Activated naive CD8-positive, alpha-beta T cell treated with anti-CD3 and anti-CD28 coated beads, Interleukin-2, amount 10 ng/mL, durations not matched to agents 7 days and 5 days (primary cell): Measurements from ENCODE around the gene COL8A1. TPM values are rescaled to one million over a fixed set of nuclear protein-coding genes. Genes with fewer than 3 reads are reported as not detected.

Experiments used
- ATAC-seq: fragments of 150-1000 bp; cut with Tn5 transposase; one replicate; pipeline ENCODE4 v1.10.0; 2021; ENCODE audit warnings: low read depth, moderate library complexity
- POLR2A ChIA-PET: fragments of 350-600 bp; sonication (Branson Sonifier 250); formaldehyde crosslinking; loops from one replicate; lab custom pipeline; 2021; ENCODE audit warnings: antibody characterized with exemption; lab: Charles Lee
- DNase-seq: peaks from one replicate; pipeline ENCODE4 v3.0.0; 2021
- H3K27ac Mint-ChIP-seq: one replicate; pipeline ENCODE4 v1.8.0; 2022; ENCODE audit warnings: mild to moderate bottlenecking, mixed read lengths
- H3K27me3 Mint-ChIP-seq: one replicate; pipeline ENCODE4 v1.8.0; 2022; ENCODE audit warnings: mild to moderate bottlenecking, moderate library complexity, mixed read lengths
- H3K36me3 Mint-ChIP-seq: one replicate; pipeline ENCODE4 v1.8.0; 2021; ENCODE audit warnings: mild to moderate bottlenecking, mixed read lengths
- H3K4me1 Mint-ChIP-seq: one replicate; pipeline ENCODE4 v1.8.0; 2021; ENCODE audit warnings: mixed read lengths
- H3K4me3 Mint-ChIP-seq: one replicate; pipeline ENCODE4 v1.8.0; 2022; ENCODE audit warnings: mild to moderate bottlenecking, moderate library complexity, mixed read lengths
- H3K9me3 Mint-ChIP-seq: one replicate; pipeline ENCODE4 v1.8.0; 2021; ENCODE audit warnings: mixed read lengths
- total RNA-seq, 2 experiments: library from RNA; stranded (reverse); gene quantifications; one replicate each; pipeline ENCODE4 v1.2.3, GENCODE V29; 2021

The COL8A1 gene
- total RNA-seq, 2 experiments from 2014 or later: not detected

DNA sequence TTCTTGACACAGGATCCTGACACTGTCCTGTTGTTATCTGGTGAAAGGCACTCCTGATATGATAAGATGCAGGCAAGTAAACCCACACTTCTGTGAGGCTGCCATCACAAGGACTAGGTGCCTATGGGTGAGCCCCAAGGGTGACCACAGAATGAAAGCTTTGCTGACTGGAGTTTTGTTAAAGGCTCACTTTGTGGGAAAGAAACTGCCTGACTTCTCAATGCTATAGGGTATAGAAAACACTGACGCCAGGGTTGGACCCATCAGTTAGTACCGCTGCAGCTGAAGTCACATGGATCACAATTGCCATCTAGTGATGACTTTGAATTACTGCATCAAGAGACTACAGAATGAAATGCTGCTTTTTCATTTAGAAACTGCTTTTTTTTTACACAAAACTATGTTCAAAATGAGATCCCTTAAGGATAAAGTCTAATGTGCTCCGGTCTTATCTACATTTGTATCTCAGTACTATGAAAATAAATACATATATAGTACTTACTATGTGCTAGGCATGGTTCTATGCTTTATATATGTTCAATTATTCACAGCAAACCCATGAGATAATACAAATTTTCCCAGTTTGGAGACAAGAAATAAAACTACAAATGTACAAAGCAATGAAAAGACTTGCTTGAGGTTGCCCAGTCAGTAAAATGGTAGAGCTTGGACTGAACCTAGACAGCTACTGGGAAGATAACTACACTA is 115.0 kb downstream of the COL8A1 start:
- Mint-ChIP-seq H3K9me3 (no peaks in the 10 kb centered on the region), H3K4me3 (no peak overlapping the region), H3K27ac (no peak overlapping the region), H3K4me1 (peaks cover 2% of the 10 kb centered on the region), H3K27me3 (peaks cover 23% of the 10 kb centered on the region), H3K36me3 (no peaks in the 10 kb centered on the region)
- POLR2A ChIA-PET: no interaction called here
- ATAC-seq: peak; percentile 56
- no peak for DNase-seq

- POLR2A ChIA-PET: no interaction called here
- no peak for DNase-seq
These were observed 117.4 kb downstream of the COL8A1 start for GRCh38 chr3:99755831-99756230.

DNA sequence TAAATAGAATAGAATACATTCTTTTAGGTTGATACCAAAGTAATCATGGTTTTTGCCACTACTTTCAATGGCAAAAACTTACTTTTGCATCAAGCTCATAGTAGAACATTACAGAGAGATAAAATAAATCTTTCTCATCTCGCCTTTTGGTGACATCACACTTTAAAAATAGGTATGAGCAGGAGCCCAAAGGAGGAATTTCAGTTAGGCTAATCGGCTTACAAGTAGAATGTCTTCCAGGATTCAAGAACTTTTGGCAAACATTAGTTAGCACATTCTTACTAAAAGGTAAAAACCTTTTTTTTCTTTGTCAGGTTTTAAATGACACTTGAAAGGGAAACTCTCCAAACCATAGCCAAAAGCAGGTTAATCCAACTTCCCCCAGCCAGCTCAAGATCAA is 119.6 kb downstream of the COL8A1 start:
- ATAC-seq (no peak), DNase-seq (no peak)
- POLR2A ChIA-PET: no interaction called here
- H3K4me3 Mint-ChIP-seq: no peak overlapping the region
- H3K27me3 Mint-ChIP-seq: peaks cover 29% of the 10 kb centered on the region
- no peaks in the 10 kb centered on the region for H3K36me3 Mint-ChIP-seq
- peaks cover 2% of the 10 kb centered on the region for H3K4me1 Mint-ChIP-seq
- H3K9me3 Mint-ChIP-seq: no peaks in the 10 kb centered on the region
- H3K27ac Mint-ChIP-seq: no peak overlapping the region

More at GRCh38 chr3:99755831-99756230, 117.4 kb downstream of the COL8A1 start:
- Mint-ChIP-seq H3K27ac (no peak overlapping the region), H3K4me1 (peaks cover 2% of the 10 kb centered on the region), H3K27me3 (peaks cover 31% of the 10 kb centered on the region), H3K9me3 (no peaks in the 10 kb centered on the region), H3K36me3 (no peaks in the 10 kb centered on the region), H3K4me3 (no peak overlapping the region)
- no peak for ATAC-seq

- DNase-seq (no peak), ATAC-seq (no peak)
- Mint-ChIP-seq H3K4me1 (no peaks in the 10 kb centered on the region), H3K27me3 (peaks cover 29% of the 10 kb centered on the region), H3K4me3 (no peak overlapping the region), H3K36me3 (no peaks in the 10 kb centered on the region), H3K9me3 (no peaks in the 10 kb centered on the region), H3K27ac (no peak overlapping the region)
- POLR2A ChIA-PET: interaction anchor here (0.6 kb wide), 1 partner anchor 18 kb away, joined by 4 read pairs; no protein-coding TSS in a partner anchor
These were observed 120.2 kb downstream of the COL8A1 start for GRCh38 chr3:99758502-99759177.

DNA sequence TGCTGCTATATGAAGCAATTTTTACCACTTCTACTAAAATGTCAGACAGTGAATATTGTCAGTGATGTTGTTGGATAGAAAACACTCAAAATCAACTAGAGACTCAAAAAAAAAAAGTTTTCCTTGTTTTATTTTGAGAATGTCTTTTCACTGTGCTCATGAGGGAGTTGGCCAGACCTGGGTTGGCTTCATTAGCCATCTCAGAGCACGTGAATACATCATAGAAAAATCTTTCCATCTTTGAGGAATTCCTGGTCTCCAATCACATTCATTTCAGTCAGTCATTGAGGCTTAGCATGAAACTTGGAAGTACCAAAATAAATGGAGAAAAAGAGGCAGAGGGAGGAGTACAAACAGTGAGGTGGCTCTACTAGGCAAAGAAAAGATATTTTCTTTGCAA is 121.6 kb downstream of the COL8A1 start:
- H3K9me3 Mint-ChIP-seq: no peaks in the 10 kb centered on the region
- no peaks in the 10 kb centered on the region for H3K4me1 Mint-ChIP-seq
- no peak overlapping the region for H3K27ac Mint-ChIP-seq
- POLR2A ChIA-PET: no interaction called here
- no peak for ATAC-seq
- H3K36me3 Mint-ChIP-seq: no peaks in the 10 kb centered on the region
- H3K27me3 Mint-ChIP-seq: peaks cover 29% of the 10 kb centered on the region
- H3K4me3 Mint-ChIP-seq: no peak overlapping the region
- no peak for DNase-seq

- H3K9me3 Mint-ChIP-seq: no peaks in the 10 kb centered on the region
- POLR2A ChIA-PET: no interaction called here
- no peaks in the 10 kb centered on the region for H3K4me1 Mint-ChIP-seq
- H3K27ac Mint-ChIP-seq: no peak overlapping the region
- H3K36me3 Mint-ChIP-seq: no peaks in the 10 kb centered on the region
- ATAC-seq (no peak), DNase-seq (no peak)
- no peak overlapping the region for H3K4me3 Mint-ChIP-seq
- peaks cover 27% of the 10 kb centered on the region for H3K27me3 Mint-ChIP-seq
These were observed 122.2 kb downstream of the COL8A1 start for GRCh38 chr3:99760629-99761028.

DNA sequence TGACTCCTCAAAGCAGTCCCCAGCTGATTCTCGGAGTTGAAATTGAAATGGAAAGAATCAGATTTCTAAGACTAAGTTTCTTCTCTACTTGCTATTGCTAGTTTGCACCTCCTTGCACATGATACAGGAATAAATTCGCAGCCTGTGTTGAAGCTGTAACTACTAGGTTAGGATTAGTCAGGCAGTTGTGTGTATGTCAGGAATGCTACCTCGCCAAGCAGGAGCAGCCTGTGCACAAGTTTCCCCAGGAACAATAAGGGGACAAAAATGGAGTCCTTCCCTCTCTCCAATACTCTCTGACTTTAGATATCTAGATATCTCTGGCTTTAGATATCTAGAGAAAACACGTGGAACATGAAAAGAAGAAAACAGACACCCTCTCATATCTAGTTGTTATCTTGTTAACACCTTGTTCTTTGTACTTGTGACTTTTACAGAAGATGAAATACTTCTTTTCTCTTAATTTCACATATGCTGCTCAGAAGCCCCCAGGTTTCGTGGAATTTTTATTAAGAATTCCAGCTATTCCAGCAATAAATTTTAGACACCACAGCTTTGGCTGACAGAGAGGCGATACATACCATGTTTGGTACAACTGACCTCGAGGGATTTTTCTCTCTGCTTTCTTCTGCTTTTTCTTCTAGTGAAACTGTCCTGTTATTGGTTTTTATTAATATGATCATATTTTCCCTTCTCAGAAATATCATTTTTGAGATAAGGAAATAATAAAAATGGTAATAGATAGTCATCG is 123.2 kb downstream of the COL8A1 start:
- no peak for DNase-seq
- Mint-ChIP-seq H3K4me3 (no peak overlapping the region), H3K36me3 (no peaks in the 10 kb centered on the region), H3K9me3 (no peaks in the 10 kb centered on the region), H3K27ac (no peak overlapping the region), H3K27me3 (peaks cover 23% of the 10 kb centered on the region), H3K4me1 (no peaks in the 10 kb centered on the region)
- ATAC-seq: no peak
- POLR2A ChIA-PET: no interaction called here

DNA sequence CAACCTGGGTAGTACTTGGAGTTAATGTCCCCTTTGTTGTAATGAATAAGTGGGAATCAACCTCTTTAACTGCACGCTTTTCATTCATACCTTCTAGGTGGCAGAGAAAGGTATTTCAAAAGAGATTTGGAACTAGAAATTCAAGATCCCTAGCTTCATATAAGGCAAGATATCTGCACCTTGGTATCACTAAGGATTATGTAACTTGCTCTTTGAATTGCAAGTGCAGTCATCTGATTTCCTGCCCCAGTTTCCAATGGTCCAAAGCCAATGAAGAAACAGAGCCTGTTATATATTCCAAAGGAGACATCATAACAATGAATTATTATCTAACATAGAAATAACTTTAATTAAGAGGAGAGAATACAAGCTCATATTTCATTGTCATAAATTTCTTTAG is 124.5 kb downstream of the COL8A1 start:
- Mint-ChIP-seq H3K36me3 (no peaks in the 10 kb centered on the region), H3K27ac (no peak overlapping the region), H3K4me1 (no peaks in the 10 kb centered on the region), H3K4me3 (no peak overlapping the region), H3K9me3 (no peaks in the 10 kb centered on the region), H3K27me3 (peaks cover 18% of the 10 kb centered on the region)
- DNase-seq (no peak), ATAC-seq (no peak)
- POLR2A ChIA-PET: no interaction called here

DNA sequence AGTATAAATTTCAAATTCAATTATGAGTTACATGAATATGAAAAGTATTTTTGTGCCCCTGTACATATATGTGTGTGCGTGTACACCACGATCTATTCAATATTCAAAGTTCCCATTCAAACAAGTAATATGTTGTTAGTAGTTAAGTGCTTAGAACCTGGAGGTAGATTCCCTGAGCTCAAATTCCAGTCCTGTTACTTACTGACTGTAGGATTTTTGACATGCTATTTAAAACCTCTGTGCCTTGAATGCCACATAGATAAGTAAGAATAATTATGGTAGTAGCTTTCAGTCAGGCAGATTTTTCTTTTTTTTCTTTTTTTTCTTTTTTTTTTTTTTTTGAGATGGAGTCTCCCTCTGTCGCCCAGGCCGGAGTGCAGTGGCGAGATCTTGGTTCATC is 126.0 kb downstream of the COL8A1 start:
- H3K4me1 Mint-ChIP-seq: no peaks in the 10 kb centered on the region
- POLR2A ChIA-PET: no interaction called here
- DNase-seq (no peak), ATAC-seq (no peak)
- H3K27me3 Mint-ChIP-seq: peaks cover 3% of the 10 kb centered on the region
- H3K27ac Mint-ChIP-seq: no peak overlapping the region
- H3K9me3 Mint-ChIP-seq: no peaks in the 10 kb centered on the region
- H3K36me3 Mint-ChIP-seq: no peaks in the 10 kb centered on the region
- H3K4me3 Mint-ChIP-seq: no peak overlapping the region

DNA sequence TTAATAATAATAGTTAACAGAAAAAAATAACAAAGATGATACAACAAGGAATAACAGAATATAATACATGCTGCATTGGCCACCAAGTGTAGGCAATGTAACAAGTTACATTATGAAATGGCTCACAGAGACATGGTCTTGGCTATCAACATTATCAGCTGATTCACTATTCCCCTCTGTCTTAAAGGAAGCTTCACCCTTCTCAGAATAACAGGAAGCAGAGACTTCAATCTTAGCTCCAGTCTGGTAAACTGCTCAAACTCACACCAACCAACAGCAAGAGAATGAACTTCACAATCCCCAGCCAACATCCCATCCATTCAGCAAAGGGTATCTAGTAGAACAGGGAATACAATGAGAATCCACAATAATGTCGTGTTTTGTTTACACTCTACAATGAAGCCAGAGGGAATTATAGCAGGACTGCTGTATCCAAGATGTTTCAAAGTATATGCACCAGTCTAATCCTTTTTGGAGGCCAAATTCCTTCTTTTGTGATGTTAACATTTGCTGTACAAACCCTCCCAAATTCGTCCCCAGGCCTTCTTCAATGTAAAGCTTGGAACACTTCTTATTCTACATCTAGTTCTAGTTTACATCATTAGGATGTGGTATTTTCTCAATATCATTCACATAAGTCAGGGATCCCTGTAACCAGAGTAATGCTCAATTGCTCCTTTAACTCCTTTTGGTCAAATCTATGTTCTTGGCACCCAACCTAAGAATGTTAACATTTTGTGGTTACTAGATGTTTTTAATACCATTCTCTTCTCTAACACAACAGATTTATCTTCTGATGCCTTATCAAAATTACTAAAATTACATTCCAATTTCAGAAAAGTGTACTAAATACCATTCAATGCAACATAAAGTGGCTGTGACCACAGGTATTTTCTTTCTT is 126.9 kb downstream of the COL8A1 start:
- DNase-seq (no peak), ATAC-seq (no peak)
- no peaks in the 10 kb centered on the region for H3K36me3 Mint-ChIP-seq
- H3K4me3 Mint-ChIP-seq: no peak overlapping the region
- POLR2A ChIA-PET: no interaction called here
- H3K4me1 Mint-ChIP-seq: no peaks in the 10 kb centered on the region
- no peak overlapping the region for H3K27ac Mint-ChIP-seq
- H3K27me3 Mint-ChIP-seq: peaks cover 3% of the 10 kb centered on the region
- H3K9me3 Mint-ChIP-seq: no peaks in the 10 kb centered on the region

- H3K4me3 Mint-ChIP-seq: no peak overlapping the region
- POLR2A ChIA-PET: no interaction called here
- no peak for ATAC-seq
- DNase-seq: no peak
- H3K27me3 Mint-ChIP-seq: peaks cover 2% of the 10 kb centered on the region
- no peak overlapping the region for H3K27ac Mint-ChIP-seq
- H3K9me3 Mint-ChIP-seq: no peaks in the 10 kb centered on the region
- H3K4me1 Mint-ChIP-seq: no peaks in the 10 kb centered on the region
- no peaks in the 10 kb centered on the region for H3K36me3 Mint-ChIP-seq
These were observed 128.9 kb downstream of the COL8A1 start for GRCh38 chr3:99767291-99767690.

DNA sequence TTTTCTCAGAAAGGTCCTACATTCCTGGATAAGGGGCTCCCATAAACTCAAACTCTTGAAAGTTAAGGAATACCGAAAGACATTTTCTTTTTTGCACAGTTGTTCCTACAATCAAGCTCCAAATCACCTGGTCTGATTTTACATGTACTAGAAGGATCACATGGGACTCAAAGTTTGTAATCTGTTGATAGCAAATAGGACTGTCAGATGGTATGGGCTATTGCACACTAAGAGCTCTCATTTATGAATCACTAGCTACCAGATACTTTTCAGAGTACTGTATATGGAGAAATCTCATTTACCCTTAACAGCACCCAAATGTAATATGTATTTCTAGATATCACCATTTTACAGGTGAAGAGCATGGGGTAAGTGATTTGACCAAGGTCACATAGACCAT is 129.7 kb downstream of the COL8A1 start:
- Mint-ChIP-seq H3K4me3 (no peak overlapping the region), H3K9me3 (no peaks in the 10 kb centered on the region), H3K4me1 (no peaks in the 10 kb centered on the region), H3K27me3 (peaks cover 2% of the 10 kb centered on the region), H3K27ac (no peak overlapping the region), H3K36me3 (no peaks in the 10 kb centered on the region)
- POLR2A ChIA-PET: no interaction called here
- ATAC-seq (no peak), DNase-seq (no peak)
